ENCODE results near the gene CD22.
A peak's percentile ranks its signal among the peaks of the same experiment; 100 is the strongest.

The CD22 gene

GRCh38 chr19:35306473-35307246, 22.3 kb upstream of the CD22 start (continued):
- no peak for TF ChIP-seq ZNF221 (tag by site-specific recombination; IDR thresholded peaks at IDR 0.05; ENCODE audit: borderline replicate concordance)
- peak; percentile 13; the same call in 1 of the 2 replicates for TF ChIP-seq SALL2 (tag by site-specific recombination; IDR thresholded peaks at IDR 0.05; ENCODE audit: borderline replicate concordance)
- TF ChIP-seq PRDM6 (tag by site-specific recombination; IDR thresholded peaks at IDR 0.05) = no peak
- no peak for TF ChIP-seq ZFP37 (tag by site-specific recombination; IDR thresholded peaks at IDR 0.05)
- no peak for TF ChIP-seq ZNF624 (tag by site-specific recombination; IDR thresholded peaks at IDR 0.05)
- TF ChIP-seq ZNF677 (tag by site-specific recombination; IDR thresholded peaks at IDR 0.05) = no peak
- TF ChIP-seq ZNF639 (tag by site-specific recombination; IDR thresholded peaks at IDR 0.05) = no peak
- TF ChIP-seq ATF2 (tag by site-specific recombination; IDR thresholded peaks at IDR 0.05; ENCODE audit: low read depth) = no peak

GRCh38 chr19:35307931-35308330, 21.1 kb upstream of the CD22 start:
- no peak overlapping the region for H3K27ac ChIP-seq (ENCODE audit: extremely low read depth, low read depth, low read length)
- H3K9me3 ChIP-seq (ENCODE audit: control insufficient read depth, insufficient read depth, low read depth, low read length) = no peaks in the 10 kb centered on the region
- H3K4me1 ChIP-seq (ENCODE audit: control insufficient read depth, insufficient read depth, low read length) = no peaks in the 10 kb centered on the region
- TF ChIP-seq ZFHX2 (tag by site-specific recombination; conservative IDR thresholded peaks at IDR 0.05) (no peak), GLIS2 (tag by site-specific recombination; IDR thresholded peaks at IDR 0.05) (no peak), ZNF114 (tag by site-specific recombination; IDR thresholded peaks at IDR 0.05) (no peak), ZXDB (tag by site-specific recombination; IDR thresholded peaks at IDR 0.05) (no peak)
- H3K36me3 ChIP-seq (ENCODE audit: control insufficient read depth in 2 of 2, insufficient read depth in 1 of 2, low read length in 2 of 2) = no peaks in the 10 kb centered on the region
- CTCF ChIA-PET = interaction anchor here (0.6 to 2.4 kb wide), 7 partner anchors 8 to 604 kb away, joined by 3 to 11 read pairs (median 7); no protein-coding TSS in a partner anchor
- H3K4me3 ChIP-seq (ENCODE audit: low read depth, low read length) = no peak overlapping the region
- POLR2A ChIA-PET = no interaction called here

GRCh38 chr19:35308910-35309309, 20.1 kb upstream of the CD22 start:
- ChIA-PET POLR2A (no interaction called here), CTCF (interaction anchor here (0.8 to 2.4 kb wide), 4 partner anchors 10 to 187 kb away, joined by 3 to 11 read pairs (median 6); no protein-coding TSS in a partner anchor)
- no peak overlapping the region for H3K27ac ChIP-seq (ENCODE audit: extremely low read depth, low read depth, low read length)
- H3K9me3 ChIP-seq (ENCODE audit: control insufficient read depth, insufficient read depth, low read depth, low read length) = no peaks in the 10 kb centered on the region
- H3K4me1 ChIP-seq (ENCODE audit: control insufficient read depth, insufficient read depth, low read length) = no peaks in the 10 kb centered on the region
- H3K36me3 ChIP-seq (ENCODE audit: control insufficient read depth in 2 of 2, insufficient read depth in 1 of 2, low read length in 2 of 2) = no peaks in the 10 kb centered on the region
- H3K4me3 ChIP-seq (ENCODE audit: low read depth, low read length) = no peak overlapping the region
- TF ChIP-seq ZNF510 (tag by site-specific recombination; IDR thresholded peaks at IDR 0.05; ENCODE audit: insufficient replicate concordance) (no peak), ZNF155 (tag by site-specific recombination; IDR thresholded peaks at IDR 0.05) (no peak), ZNF366 (tag by site-specific recombination; conservative IDR thresholded peaks at IDR 0.05) (no peak), ZNF658 (tag by site-specific recombination; IDR thresholded peaks at IDR 0.05) (no peak), IKZF3 (tag by site-specific recombination; IDR thresholded peaks at IDR 0.05) (no peak), ZNF677 (tag by site-specific recombination; IDR thresholded peaks at IDR 0.05) (no peak), ZNF561 (tag by site-specific recombination; IDR thresholded peaks at IDR 0.05; ENCODE audit: borderline replicate concordance) (no peak), ZFP3 (tag by site-specific recombination; IDR thresholded peaks at IDR 0.05; ENCODE audit: low read depth) (no peak), SETDB1 (IDR thresholded peaks at IDR 0.05; ENCODE audit: insufficient read length, low read length) (no peak), ZNF157 (tag by site-specific recombination; IDR thresholded peaks at IDR 0.05) (no peak), ZBTB44 (tag by site-specific recombination; IDR thresholded peaks at IDR 0.05) (no peak), ZNF558 (tag by site-specific recombination; IDR thresholded peaks at IDR 0.05) (no peak), ZNF354C (tag by site-specific recombination; IDR thresholded peaks at IDR 0.05; ENCODE audit: borderline replicate concordance, low read depth) (no peak), ZNF707 (tag by site-specific recombination; IDR thresholded peaks at IDR 0.05) (no peak), ZNF184 (tag by site-specific recombination; IDR thresholded peaks at IDR 0.05) (no peak)
